ENCODE data around the gene LSP1. TPM values are rescaled to one million over a fixed set of nuclear protein-coding genes. Genes with fewer than 3 reads are reported as not detected.

LSP1 gene
- total and polyA plus RNA-seq, 2 donors from 2014 or later, result 8.4 to 26.1 TPM

GRCh38 chr11:1890856-1891830 lies 38.3 kb downstream of the LSP1 start:
- DNase-seq (peak in 2 of 5 donors; percentile 43 to 47), FAIRE-seq (no peak)
- no peaks in the 10 kb centered on the region for H3K36me3 ChIP-seq (ENCODE audit: control insufficient read depth in 2 of 3, insufficient read depth in 3 of 3, low read length in 3 of 3)
- no peak overlapping the region for H3K9ac ChIP-seq (ENCODE audit: low read length in 3 of 3)
- TF ChIP-seq CTCF (IDR thresholded peaks at IDR 0.05; ENCODE audit: borderline replicate concordance, extremely low read depth, insufficient read depth), result no peak
- H3K27ac ChIP-seq (ENCODE audit: low read depth in 2 of 2, low read length in 2 of 2), result no peak overlapping the region
- no peaks in the 10 kb centered on the region for H3K4me1 ChIP-seq (ENCODE audit: control insufficient read depth in 2 of 3, insufficient read depth in 2 of 3, low read depth in 1 of 3, low read length in 3 of 3)
- H3K27me3 ChIP-seq (ENCODE audit: control insufficient read depth, insufficient read depth, low read length), result no peaks in the 10 kb centered on the region
- no peak overlapping the region for H3K4me3 ChIP-seq (ENCODE audit: low read length in 3 of 3)
- no peaks in the 10 kb centered on the region for H3K9me3 ChIP-seq (ENCODE audit: control insufficient read depth in 2 of 3, insufficient read depth in 1 of 3, low read length in 3 of 3)
- intact Hi-C loops (cut with DNase I), result no loop called here

- FAIRE-seq, result no peak
- intact Hi-C loops (cut with DNase I), result no loop called here
- H3K27ac ChIP-seq (ENCODE audit: low read depth in 2 of 2, low read length in 2 of 2), result no peak within 1 kb of the TSS
Measured at GRCh38 chr11:1891831-1892115, 38.9 kb downstream of the LSP1 start, which contains the start of gene PRR33. TSS of gene PRR33 (minus strand) at chr11:1891895. CDS start at chr11:1890584, 1,311 bp downstream.

GRCh38 chr11:1892116-1892515 lies 39.2 kb downstream of the LSP1 start:
- Histone ChIP-seq H3K27ac (ENCODE audit: low read depth in 2 of 2, low read length in 2 of 2) (no peak overlapping the region), H3K4me1 (ENCODE audit: control insufficient read depth in 2 of 3, insufficient read depth in 2 of 3, low read depth in 1 of 3, low read length in 3 of 3) (no peaks in the 10 kb centered on the region), H3K36me3 (ENCODE audit: control insufficient read depth in 2 of 3, insufficient read depth in 3 of 3, low read length in 3 of 3) (no peaks in the 10 kb centered on the region), H3K9ac (ENCODE audit: low read length in 3 of 3) (no peak overlapping the region), H3K4me3 (ENCODE audit: low read length in 3 of 3) (no peak overlapping the region), H3K27me3 (ENCODE audit: control insufficient read depth, insufficient read depth, low read length) (no peaks in the 10 kb centered on the region), H3K9me3 (ENCODE audit: control insufficient read depth in 2 of 3, insufficient read depth in 1 of 3, low read length in 3 of 3) (no peaks in the 10 kb centered on the region)
- no peak for FAIRE-seq
- no peak for DNase-seq
- TF ChIP-seq CTCF (IDR thresholded peaks at IDR 0.05; ENCODE audit: borderline replicate concordance, extremely low read depth, insufficient read depth), result no peak
- intact Hi-C loops (cut with DNase I), result no loop called here

More at GRCh38 chr11:1891831-1892115, 38.9 kb downstream of the LSP1 start, which contains the start of gene PRR33:
- Histone ChIP-seq H3K9ac (ENCODE audit: low read length in 3 of 3) (no peak within 1 kb of the TSS), H3K9me3 (ENCODE audit: control insufficient read depth in 2 of 3, insufficient read depth in 1 of 3, low read length in 3 of 3) (no peaks in the 10 kb centered on the region), H3K4me3 (ENCODE audit: low read length in 3 of 3) (no peak within 1 kb of the TSS), H3K4me1 (ENCODE audit: control insufficient read depth in 2 of 3, insufficient read depth in 2 of 3, low read depth in 1 of 3, low read length in 3 of 3) (no peaks in the 10 kb centered on the region), H3K27me3 (ENCODE audit: control insufficient read depth, insufficient read depth, low read length) (no peaks in the 10 kb centered on the region), H3K36me3 (ENCODE audit: control insufficient read depth in 2 of 3, insufficient read depth in 3 of 3, low read length in 3 of 3) (no peaks in the 10 kb centered on the region)
- no peak for TF ChIP-seq CTCF (IDR thresholded peaks at IDR 0.05; ENCODE audit: borderline replicate concordance, extremely low read depth, insufficient read depth)
- DNase-seq, result no peak
